Measurements from ENCODE around the gene AGAP9.
"Not testable (repeated sequence)": the region's sequence is repeated elsewhere in the genome, so short reads cannot be mapped to it uniquely, and the experiment has no call there.

DNA sequence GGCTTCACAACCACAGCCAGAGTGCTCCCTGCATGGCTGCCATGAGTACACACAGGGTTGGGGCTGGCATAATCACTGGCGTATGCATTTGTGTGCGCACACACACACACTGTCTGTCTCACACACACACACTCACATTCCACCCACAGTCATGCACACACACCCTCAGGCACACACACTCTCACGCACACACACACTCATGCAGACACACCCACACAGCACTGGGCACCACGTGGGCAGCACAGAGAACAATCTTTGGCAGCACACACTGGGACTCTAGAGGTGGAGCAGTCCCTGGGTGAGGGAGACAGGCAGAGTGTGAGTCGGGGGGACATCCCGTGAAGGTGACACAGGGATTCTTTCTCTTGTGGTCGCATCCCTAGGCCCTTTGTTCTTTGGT is 49.9 kb downstream of the AGAP9 start:
- TF ChIP-seq, protein P1, sequence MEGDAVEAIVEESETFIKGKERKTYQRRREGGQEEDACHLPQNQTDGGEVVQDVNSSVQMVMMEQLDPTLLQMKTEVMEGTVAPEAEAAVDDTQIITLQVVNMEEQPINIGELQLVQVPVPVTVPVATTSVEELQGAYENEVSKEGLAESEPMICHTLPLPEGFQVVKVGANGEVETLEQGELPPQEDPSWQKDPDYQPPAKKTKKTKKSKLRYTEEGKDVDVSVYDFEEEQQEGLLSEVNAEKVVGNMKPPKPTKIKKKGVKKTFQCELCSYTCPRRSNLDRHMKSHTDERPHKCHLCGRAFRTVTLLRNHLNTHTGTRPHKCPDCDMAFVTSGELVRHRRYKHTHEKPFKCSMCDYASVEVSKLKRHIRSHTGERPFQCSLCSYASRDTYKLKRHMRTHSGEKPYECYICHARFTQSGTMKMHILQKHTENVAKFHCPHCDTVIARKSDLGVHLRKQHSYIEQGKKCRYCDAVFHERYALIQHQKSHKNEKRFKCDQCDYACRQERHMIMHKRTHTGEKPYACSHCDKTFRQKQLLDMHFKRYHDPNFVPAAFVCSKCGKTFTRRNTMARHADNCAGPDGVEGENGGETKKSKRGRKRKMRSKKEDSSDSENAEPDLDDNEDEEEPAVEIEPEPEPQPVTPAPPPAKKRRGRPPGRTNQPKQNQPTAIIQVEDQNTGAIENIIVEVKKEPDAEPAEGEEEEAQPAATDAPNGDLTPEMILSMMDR (IDR thresholded peaks at IDR 0.05), result not testable (repeated sequence)
- not testable (repeated sequence) for TF ChIP-seq POLR2A (IDR thresholded peaks at IDR 0.05)

Measured in Peyer's patch (tissue), 4 donors.